Purkinje cell (primary cell): ENCODE results near the gene VPS25. TPM values are rescaled to one million over a fixed set of nuclear protein-coding genes. Genes with fewer than 3 reads are reported as not detected.

Experiments
- polyA plus RNA-seq: library from polyadenylated mRNA; unstranded; fragments of >200 nt; fragmentation: Nextera tagmentation; gene quantifications from 2 replicates; pipeline ENCODE4 v1.2.1, GENCODE V29; 2014

Gene VPS25
- 55.2 and 81.1 TPM in 2 replicates for polyA plus RNA-seq

GRCh38 chr17:42773290-42774035, at the start of gene VPS25:
TSS of gene VPS25 (plus strand) at chr17:42773449. CDS start at chr17:42773476, 27 bp downstream.

GRCh38 chr17:42744806-42745617, 28.2 kb upstream of the VPS25 start, which contains the start of gene EZH1:
TSS of gene EZH1 (minus strand) at chr17:42745040. CDS start at chr17:42728941, 16,099 bp downstream.

GRCh38 chr17:42760652-42761581, 12.3 kb upstream of the VPS25 start, which contains the start of gene RAMP2:
TSS of gene RAMP2 (plus strand) at chr17:42761227. CDS start at chr17:42761262, 35 bp downstream.

GRCh38 chr17:42779936-42780850, 6.9 kb downstream of the VPS25 start, which contains the start of gene WNK4:
TSS of gene WNK4 (plus strand) at chr17:42780610. CDS start at chr17:42780699, 89 bp downstream.

GRCh38 chr17:42798383-42799380, 25.4 kb downstream of the VPS25 start, which contains the start of the genes CNTD1 and COA3:
TSS of gene CNTD1 (plus strand) at chr17:42798861. CDS start at chr17:42799068, 207 bp downstream.
TSS of gene COA3 (minus strand) at chr17:42798704. CDS start at chr17:42798681, 23 bp downstream.

Other genes with a start within 250 kb of the VPS25 start
- gene NAGLU, start 237.2 kb upstream of the VPS25 start, polyA plus RNA-seq: 0.69 TPM in 1 of 2 replicates, not detected in the other
- gene HSD17B1, start 220.5 kb upstream of the VPS25 start, polyA plus RNA-seq: 0.32 and 0.83 TPM in 2 replicates
- gene COASY, start 211.3 kb upstream of the VPS25 start, polyA plus RNA-seq: 11.2 and 11.7 TPM in 2 replicates
- 28.0 and 29.9 TPM in 2 replicates for gene MLX, start 206.3 kb upstream of the VPS25 start, polyA plus RNA-seq
- gene PSMC3IP, start 195.7 kb upstream of the VPS25 start, polyA plus RNA-seq: 6.4 TPM in 1 of 2 replicates, not detected in the other
- gene RETREG3, start 164.1 kb upstream of the VPS25 start, polyA plus RNA-seq: 3.6 and 4.2 TPM in 2 replicates
- 24.6 and 29.5 TPM in 2 replicates for gene TUBG1, start 163.8 kb upstream of the VPS25 start, polyA plus RNA-seq
- gene TUBG2, start 114.2 kb upstream of the VPS25 start, polyA plus RNA-seq: 15.4 and 23.9 TPM in 2 replicates
- 0.40 TPM in 1 of 2 replicates, not detected in the other for gene PLEKHH3, start 96.5 kb upstream of the VPS25 start, polyA plus RNA-seq
- 0.48 TPM in 1 of 2 replicates, not detected in the other for gene CCR10, start 91.6 kb upstream of the VPS25 start, polyA plus RNA-seq
- gene CNTNAP1, start 90.9 kb upstream of the VPS25 start, polyA plus RNA-seq: 6.8 and 11.4 TPM in 2 replicates
- 49.6 and 72.0 TPM in 2 replicates for gene EZH1, start 28.4 kb upstream of the VPS25 start, polyA plus RNA-seq
- gene RAMP2, start 12.2 kb upstream of the VPS25 start, polyA plus RNA-seq: 0.64 TPM in 1 of 2 replicates, not detected in the other
- gene WNK4, start 7.2 kb downstream of the VPS25 start, polyA plus RNA-seq: 0.20 TPM in 2 replicates
- 578 and 642 TPM in 2 replicates for gene COA3, start 25.3 kb downstream of the VPS25 start, polyA plus RNA-seq
- 2.1 and 4.4 TPM in 2 replicates for gene CNTD1, start 25.4 kb downstream of the VPS25 start, polyA plus RNA-seq
- 42.3 and 53.5 TPM in 2 replicates for gene BECN1, start 50.8 kb downstream of the VPS25 start, polyA plus RNA-seq
- 28.4 and 38.3 TPM in 2 replicates for gene PSME3, start 59.9 kb downstream of the VPS25 start, polyA plus RNA-seq
- gene AOC2, start 71.1 kb downstream of the VPS25 start, polyA plus RNA-seq: 0.22 TPM in 1 of 2 replicates, not detected in the other
- gene AOC3, start 77.8 kb downstream of the VPS25 start, polyA plus RNA-seq: not detected in 2 replicates
- not detected in 2 replicates for gene G6PC1, start 127.3 kb downstream of the VPS25 start, polyA plus RNA-seq
- 51.6 and 63.8 TPM in 2 replicates for gene AARSD1, start 191.0 kb downstream of the VPS25 start, polyA plus RNA-seq
- 0.23 TPM in 1 of 2 replicates, not detected in the other for gene PTGES3L, start 206.6 kb downstream of the VPS25 start, polyA plus RNA-seq
- 13.3 and 14.2 TPM in 2 replicates for gene RUNDC1, start 207.1 kb downstream of the VPS25 start, polyA plus RNA-seq
- gene RPL27, start 225.0 kb downstream of the VPS25 start, polyA plus RNA-seq: 857 and 976 TPM in 2 replicates
- not detected in 2 replicates for gene IFI35, start 233.3 kb downstream of the VPS25 start, polyA plus RNA-seq
- gene VAT1, start 248.9 kb downstream of the VPS25 start, polyA plus RNA-seq: 5.5 and 6.8 TPM in 2 replicates